HG03095 (cell line): ENCODE measurements around the gene ELP6.
"Not testable (repeated sequence)": the region's sequence is repeated elsewhere in the genome, so short reads cannot be mapped to it uniquely, and the experiment has no call there.

ENCODE experiments used
- ATAC-seq: cut with Tn5 transposase; IDR thresholded peaks from one replicate; pipeline ENCODE4 v1.9.1; 2021; ENCODE audit warnings: moderate library complexity; ENCODE audit not compliant: unreplicated experiment

The ELP6 gene

DNA sequence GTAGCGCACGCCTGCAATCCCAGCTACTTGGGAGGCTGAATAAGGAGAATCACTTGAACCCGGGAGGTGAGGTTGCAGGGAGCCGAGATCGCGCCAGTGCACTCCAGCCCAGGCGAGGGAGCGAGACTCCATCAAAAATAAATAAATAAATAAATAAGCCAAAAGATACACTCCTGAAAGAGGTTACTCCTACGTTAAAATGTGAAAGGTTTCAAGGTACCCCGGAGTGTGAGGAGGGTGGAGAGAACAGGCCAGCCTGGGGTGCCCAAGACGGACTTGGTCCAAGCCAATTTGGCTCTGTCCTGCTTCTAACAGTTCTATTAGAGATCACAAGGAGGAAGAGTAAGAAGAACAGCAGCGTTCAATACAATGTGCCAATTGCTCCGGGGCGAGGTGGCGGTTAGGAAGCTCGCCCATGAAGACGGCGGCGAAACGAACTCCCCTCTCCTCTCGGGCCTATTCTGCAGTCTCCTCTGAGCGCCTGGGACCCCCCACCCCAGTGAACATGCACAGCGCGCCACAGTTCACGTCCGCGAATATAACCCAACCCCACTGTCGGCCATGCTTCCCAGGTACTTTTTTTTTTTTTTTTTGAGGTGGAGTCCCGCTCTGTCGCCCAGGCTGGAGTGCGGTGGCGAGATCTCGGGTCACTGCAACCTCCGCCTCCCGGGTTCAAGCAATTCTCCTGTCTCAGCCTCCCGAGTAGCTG is 942 bp downstream of the ELP6 start:
- no peak for ATAC-seq

- ATAC-seq = not testable (repeated sequence)
Observed at GRCh38 chr3:47505267-47505666, 8.2 kb downstream of the ELP6 start.

- ATAC-seq = no peak
Observed at GRCh38 chr3:47504113-47504512, 9.4 kb downstream of the ELP6 start.

DNA sequence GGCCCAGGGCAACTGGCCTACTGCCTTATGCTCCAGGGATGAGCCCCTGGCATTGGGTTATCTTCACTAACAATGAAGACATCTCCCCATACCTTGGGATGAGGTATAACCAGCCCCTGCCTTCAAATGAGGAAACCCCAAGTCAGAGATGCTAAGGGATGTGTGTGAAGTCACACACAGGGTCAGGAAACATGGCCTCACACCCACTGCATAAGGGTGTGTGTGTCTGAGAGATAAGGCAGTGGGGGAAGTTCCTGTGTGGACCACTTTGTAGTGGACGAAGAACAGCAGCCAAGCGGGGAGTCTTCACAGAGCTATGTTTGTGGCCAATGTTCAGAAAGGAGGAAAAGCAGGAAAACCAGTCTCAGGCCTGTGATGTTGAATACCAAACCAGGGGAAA is 10.5 kb downstream of the ELP6 start:
- ATAC-seq = no peak

GRCh38 chr3:47496892-47497291 is 16.6 kb downstream of the ELP6 start:
- no peak for ATAC-seq

GRCh38 chr3:47495886-47496285 is 17.6 kb downstream of the ELP6 start:
- no peak for ATAC-seq

DNA sequence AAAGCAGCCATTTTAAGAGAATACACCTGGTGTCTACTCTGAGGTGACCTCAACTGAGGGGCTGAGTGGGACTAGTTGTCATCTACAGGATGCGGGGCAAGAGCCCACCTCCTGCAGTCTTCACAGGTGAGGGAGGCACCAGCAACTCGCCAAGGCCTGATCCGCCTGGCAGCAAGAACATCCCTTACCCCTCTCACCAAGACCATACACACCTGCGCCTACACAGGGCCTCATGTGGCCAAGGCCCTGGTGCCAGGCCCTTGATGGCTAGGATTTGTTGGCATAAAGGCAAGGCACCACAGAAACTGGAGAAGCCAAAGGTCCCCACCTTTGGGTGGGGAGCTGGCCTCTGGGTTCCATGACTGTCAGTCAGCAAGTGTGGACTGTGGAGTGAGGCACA is 18.4 kb downstream of the ELP6 start:
- ATAC-seq = no peak

DNA sequence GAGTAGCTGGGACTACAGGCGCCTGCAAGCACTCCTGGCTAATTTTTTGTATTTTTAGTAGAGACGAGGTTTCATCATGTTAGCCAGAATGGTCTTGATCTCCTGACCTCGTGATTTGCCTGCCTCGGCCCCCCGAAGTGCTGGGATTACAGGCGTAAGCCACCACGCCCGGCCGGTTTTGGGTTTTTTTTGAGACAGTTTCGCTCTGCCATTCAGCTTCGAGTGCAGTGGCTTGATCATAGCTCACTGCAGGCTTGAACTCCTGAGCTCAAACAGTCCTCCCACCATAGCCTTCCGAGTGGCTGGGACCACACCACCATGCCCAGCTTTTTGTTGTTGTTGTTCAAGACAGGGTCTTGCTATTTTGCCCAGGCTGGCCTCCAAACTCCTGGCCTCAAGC is 21.7 kb downstream of the ELP6 start:
- ATAC-seq = no peak

DNA sequence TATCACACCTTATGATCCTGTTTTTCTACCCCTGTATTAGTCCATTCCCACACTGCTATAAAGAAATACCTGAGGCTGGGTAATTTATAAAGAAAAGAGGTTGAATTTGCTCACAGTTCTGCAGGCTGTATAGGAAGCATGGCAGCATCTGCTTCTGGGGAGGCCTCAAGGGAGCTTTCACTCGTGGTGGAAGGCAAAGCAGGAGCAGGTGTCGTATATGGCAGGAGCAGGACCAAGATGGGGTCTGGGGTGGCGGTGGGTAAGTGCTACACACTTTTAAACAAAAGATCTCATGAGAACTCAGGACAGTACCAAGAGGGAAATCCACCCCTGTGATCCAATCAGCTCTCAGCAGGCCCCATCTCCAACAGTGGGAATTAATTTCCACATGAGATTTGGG is 22.3 kb downstream of the ELP6 start:
- ATAC-seq = no peak

GRCh38 chr3:47487265-47487664 is 26.2 kb downstream of the ELP6 start:
- no peak for ATAC-seq

- ATAC-seq = no peak
Observed at GRCh38 chr3:47485812-47486211, 27.7 kb downstream of the ELP6 start.

- no peak for ATAC-seq
Observed at GRCh38 chr3:47482366-47482765, 31.1 kb downstream of the ELP6 start.

GRCh38 chr3:47481763-47482162 is 31.7 kb downstream of the ELP6 start:
- ATAC-seq = not testable (repeated sequence)

GRCh38 chr3:47480267-47480666 is 33.2 kb downstream of the ELP6 start:
- ATAC-seq = not testable (repeated sequence)

DNA sequence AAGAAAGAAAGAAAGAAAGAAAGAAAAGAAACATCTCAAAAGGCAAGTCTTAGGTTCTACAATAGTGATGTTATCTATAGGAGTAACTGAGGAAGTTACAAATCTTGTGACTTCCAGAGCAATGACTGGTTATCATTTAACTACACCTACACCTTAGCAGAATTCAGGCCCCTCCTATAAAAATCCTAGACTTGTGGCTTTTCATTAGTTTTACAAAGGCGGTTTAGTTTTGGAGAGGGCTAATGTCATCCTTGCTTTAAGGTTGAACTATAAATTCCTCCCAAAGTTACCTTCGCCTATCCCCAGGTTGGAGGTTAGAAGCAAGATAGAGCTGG is 33.7 kb downstream of the ELP6 start:
- no peak for ATAC-seq

- ATAC-seq = no peak
Observed at GRCh38 chr3:47478022-47478421, 35.5 kb downstream of the ELP6 start.

- no peak for ATAC-seq
Observed at GRCh38 chr3:47476644-47477199, 36.8 kb downstream of the ELP6 start.

GRCh38 chr3:47476330-47476626 is 37.2 kb downstream of the ELP6 start:
- ATAC-seq = no peak

GRCh38 chr3:47475570-47476329 is 37.8 kb downstream of the ELP6 start, which contains the start of gene SCAP:
TSS of gene SCAP (minus strand) at chr3:47475941. CDS start at chr3:47442993, 32,948 bp downstream.
- ATAC-seq = peak; percentile 89

GRCh38 chr3:47475029-47475569 is 38.4 kb downstream of the ELP6 start:
- ATAC-seq = no peak

GRCh38 chr3:47473391-47473790 is 40.1 kb downstream of the ELP6 start:
- no peak for ATAC-seq

GRCh38 chr3:47469616-47470015 is 43.9 kb downstream of the ELP6 start:
- no peak for ATAC-seq
